DOHH2 (cell line): Measurements from ENCODE around the gene KRTAP10-3.
"Not testable (repeated sequence)": the region's sequence is repeated elsewhere in the genome, so short reads cannot be mapped to it uniquely, and the experiment has no call there.

Experiments
- H3F3A ChIP-seq: fragments of 200-600 bp; sonication (generic), shearing (Covaris generic); 2 replicates; pipeline ENCODE4 v1.6.0; 2016; ENCODE audit warnings: antibody characterized with exemption, mild to moderate bottlenecking; ENCODE audit not compliant: control insufficient read depth, insufficient read depth
- H3K27ac ChIP-seq: fragments of 200-600 bp; sonication (generic); 2 replicates; pipeline ENCODE4 v1.5.1; 2014; ENCODE audit warnings: low read depth, mild to moderate bottlenecking, low read length, moderate library complexity
- H3K27me3 ChIP-seq: fragments of 200-600 bp; sonication (generic); 2 replicates; pipeline ENCODE4 v1.6.1; 2014; ENCODE audit warnings: mild to moderate bottlenecking, low read length, mixed read lengths; ENCODE audit not compliant: control insufficient read depth
- H3K36me3 ChIP-seq: fragments of 200-600 bp; sonication (generic); 2 replicates; pipeline ENCODE4 v1.6.1; 2014; ENCODE audit warnings: mild to moderate bottlenecking, low read length, moderate library complexity, mixed read lengths; ENCODE audit not compliant: control insufficient read depth
- H3K4me1 ChIP-seq: fragments of 200-600 bp; sonication (generic); 2 replicates; pipeline ENCODE4 v1.6.1; 2014; ENCODE audit warnings: mild to moderate bottlenecking, low read length, mixed read lengths; ENCODE audit not compliant: control insufficient read depth
- H3K4me2 ChIP-seq: fragments of 200-600 bp; sonication (generic); 2 replicates; pipeline ENCODE4 v1.6.0; 2014; ENCODE audit warnings: mild to moderate bottlenecking, low read length, moderate library complexity
- H3K4me3 ChIP-seq: fragments of 200-600 bp; sonication (generic); 2 replicates; pipeline ENCODE4 v1.5.1; 2014; ENCODE audit warnings: mild to moderate bottlenecking, low read length, mixed read lengths
- H3K79me2 ChIP-seq: fragments of 200-600 bp; sonication (generic); 2 replicates; pipeline ENCODE4 v1.6.1; 2014; ENCODE audit warnings: mild to moderate bottlenecking, low read length, mixed read lengths; ENCODE audit not compliant: control insufficient read depth
- H3K9me2 ChIP-seq: fragments of 200-600 bp; sonication (generic); replicated peaks from 2 replicates; pipeline ENCODE4 v1.6.1; 2014; ENCODE audit warnings: mild to moderate bottlenecking, low read length, mixed read lengths; ENCODE audit not compliant: control insufficient read depth
- H3K9me3 ChIP-seq: fragments of 200-600 bp; sonication (generic); 2 replicates; pipeline ENCODE4 v1.6.1; 2014; ENCODE audit warnings: antibody characterized with exemption, low read length, mixed read lengths; ENCODE audit not compliant: control insufficient read depth, insufficient read depth
- H4K20me1 ChIP-seq: fragments of 200-600 bp; sonication (generic); 2 replicates; pipeline ENCODE4 v1.6.0; 2014; ENCODE audit warnings: low read depth, mild to moderate bottlenecking, antibody characterized with exemption, low read length, moderate library complexity; ENCODE audit not compliant: control insufficient read depth, insufficient read depth
- CTCF ChIP-seq: fragments of 200-600 bp; sonication (generic); IDR thresholded peaks from one replicate; pipeline ENCODE4 v1.5.1; 2014; ENCODE audit warnings: antibody characterized with exemption, mild to moderate bottlenecking, low read depth, low read length; ENCODE audit not compliant: poor library complexity, severe bottlenecking
- EZH2phosphoT487 ChIP-seq: fragments of 200-600 bp; sonication (generic); IDR thresholded peaks from 2 replicates; pipeline ENCODE4 v1.6.1; 2017; ENCODE audit warnings: borderline replicate concordance, mild to moderate bottlenecking, antibody characterized with exemption, low read length, moderate library complexity, mixed read lengths

Gene KRTAP10-3

GRCh38 chr21:44592446-44593311 lies 34.1 kb upstream of the KRTAP10-3 start, which contains the start of gene KRTAP10-6:
Gene KRTAP10-6, minus strand, starts transcription at chr21:44592505. Its CDS starts 21 bp downstream, at chr21:44592484.
- no peak within 1 kb of the TSS for H3K4me2 ChIP-seq
- H3K4me3 ChIP-seq = no peak within 1 kb of the TSS
- H3K9me3 ChIP-seq = no peaks in the 10 kb centered on the region
- H3K79me2 ChIP-seq = no peaks in the 10 kb centered on the region
- no peaks in the 10 kb centered on the region for H3K36me3 ChIP-seq
- H3K27ac ChIP-seq = no peak within 1 kb of the TSS
- H3K9me2 ChIP-seq = no peaks in the 10 kb centered on the region
- H3F3A ChIP-seq = no peaks in the 10 kb centered on the region
- H4K20me1 ChIP-seq = no peaks in the 10 kb centered on the region
- 0 out of 2 replicates have a peak, but pooled peaks cover 3% of the 10 kb centered on the region for H3K27me3 ChIP-seq
- TF ChIP-seq EZH2phosphoT487 (no peak), CTCF (no peak)
- no peaks in the 10 kb centered on the region for H3K4me1 ChIP-seq

GRCh38 chr21:44591801-44592130 lies 33.2 kb upstream of the KRTAP10-3 start:
- H3K27me3 ChIP-seq, H3K9me2 ChIP-seq, H3K4me2 ChIP-seq, H3K9me3 ChIP-seq, H3K4me1 ChIP-seq, H3K36me3 ChIP-seq, H3K27ac ChIP-seq, H3K79me2 ChIP-seq, H3F3A ChIP-seq, H3K4me3 ChIP-seq, H4K20me1 ChIP-seq: not testable (repeated sequence)

DNA sequence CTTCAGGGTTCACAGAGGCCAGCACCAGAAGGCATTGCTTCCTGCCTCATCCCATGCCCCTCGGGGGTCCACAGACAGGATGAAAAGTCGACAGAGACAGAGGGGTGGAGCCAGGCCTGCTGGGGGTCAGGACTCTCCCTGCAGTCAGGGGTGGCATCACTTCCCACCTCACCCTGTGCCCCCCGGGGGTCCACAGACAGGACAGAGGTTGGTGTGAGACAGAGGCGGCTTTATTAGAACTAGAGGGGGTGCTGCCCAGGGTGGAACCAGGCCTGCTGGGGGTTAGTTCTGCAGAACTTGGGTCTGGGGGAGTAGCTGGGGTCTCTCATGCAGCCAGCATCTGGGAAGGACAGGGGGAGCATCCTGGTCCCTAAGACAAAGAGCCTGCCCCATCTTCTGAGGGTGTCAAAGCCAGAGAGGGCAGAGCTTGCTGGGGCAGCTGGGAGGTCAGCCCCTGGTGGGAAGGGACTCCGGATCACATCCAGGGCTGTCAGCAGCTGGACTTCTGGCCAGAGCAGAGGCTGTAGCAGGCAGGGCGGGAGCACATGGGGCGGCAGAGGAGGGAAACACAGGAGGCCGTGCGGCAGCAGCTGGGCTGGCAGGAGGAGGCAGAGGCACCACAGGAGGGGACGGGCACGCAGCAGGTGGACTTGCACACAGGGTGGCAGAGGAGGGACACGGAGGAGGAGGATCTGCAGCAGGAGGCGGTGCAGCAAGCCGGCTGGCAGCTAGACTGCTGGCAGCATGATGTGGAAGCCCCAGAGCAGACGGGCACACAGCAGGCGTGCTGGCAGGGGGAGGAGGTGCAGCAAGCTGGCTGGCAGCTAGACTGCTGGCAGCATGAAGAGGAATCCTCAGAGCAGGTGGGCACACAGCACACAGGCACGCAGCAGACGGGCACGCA lies 32.6 kb upstream of the KRTAP10-3 start:
- not testable (repeated sequence) for H3K27me3 ChIP-seq, H3F3A ChIP-seq, H3K36me3 ChIP-seq, H3K4me3 ChIP-seq, H3K79me2 ChIP-seq, H4K20me1 ChIP-seq, H3K9me3 ChIP-seq, H3K4me2 ChIP-seq, H3K27ac ChIP-seq, H3K9me2 ChIP-seq, H3K4me1 ChIP-seq

DNA sequence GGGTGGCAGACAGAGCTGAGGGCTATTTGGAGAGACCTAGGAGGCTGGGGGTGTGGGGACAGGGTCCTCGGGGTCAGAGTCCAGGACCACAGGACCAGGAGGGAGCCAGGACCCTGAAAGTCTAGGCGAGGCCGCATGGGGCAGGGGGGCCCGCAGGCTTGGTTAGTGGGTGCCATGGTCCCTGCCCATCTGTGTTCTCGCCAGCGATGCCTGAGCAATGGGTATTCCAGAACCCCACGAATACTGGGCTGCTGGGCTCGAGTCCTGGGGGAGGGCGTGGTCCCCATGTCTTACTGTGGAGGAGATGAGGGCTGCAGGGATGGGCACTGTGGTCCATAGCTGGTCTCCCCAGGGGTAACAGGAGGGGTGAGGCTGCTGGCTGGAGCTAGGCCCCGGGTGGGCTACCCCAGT lies 31.7 kb upstream of the KRTAP10-3 start:
- Histone ChIP-seq H3K4me3 (no peak overlapping the region), H3K4me2 (no peak overlapping the region), H3K79me2 (no peaks in the 10 kb centered on the region), H3K27me3 (no peaks in the 10 kb centered on the region), H3F3A (no peaks in the 10 kb centered on the region), H3K9me2 (no peaks in the 10 kb centered on the region), H3K4me1 (no peaks in the 10 kb centered on the region), H3K36me3 (no peaks in the 10 kb centered on the region), H3K9me3 (no peaks in the 10 kb centered on the region), H4K20me1 (no peaks in the 10 kb centered on the region), H3K27ac (no peak overlapping the region)
- TF ChIP-seq EZH2phosphoT487 = no peak
- TF ChIP-seq CTCF = no peak
